Suppressor macrophage (primary cell): ENCODE data around the gene CDH10.

Experiments
- DNase-seq, 4 experiments: peaks; one replicate each; pipeline ENCODE4 v3.0.0-alpha.2; 2020 to 2022

CDH10 gene

DNA sequence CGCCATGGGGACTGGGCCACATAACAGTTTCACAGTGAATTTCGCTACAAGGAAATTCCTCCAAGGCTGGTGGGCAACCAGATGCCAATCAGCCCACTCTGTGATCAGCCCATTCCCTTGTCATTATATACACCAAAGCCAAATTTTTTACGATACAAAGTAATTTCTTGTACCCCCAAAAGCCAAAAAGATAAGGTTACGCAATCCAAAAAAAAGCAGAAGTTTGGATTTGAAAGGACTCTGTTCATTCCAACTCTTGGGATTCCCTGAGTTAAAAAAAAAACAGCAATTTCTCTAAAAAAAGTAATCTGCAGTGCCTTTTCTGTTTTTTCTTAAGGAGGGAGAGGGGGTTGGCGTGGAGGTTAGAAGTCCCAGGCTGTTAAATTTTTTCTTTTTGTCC lies 166.8 kb downstream of the CDH10 start:
- DNase-seq: no peak

DNA sequence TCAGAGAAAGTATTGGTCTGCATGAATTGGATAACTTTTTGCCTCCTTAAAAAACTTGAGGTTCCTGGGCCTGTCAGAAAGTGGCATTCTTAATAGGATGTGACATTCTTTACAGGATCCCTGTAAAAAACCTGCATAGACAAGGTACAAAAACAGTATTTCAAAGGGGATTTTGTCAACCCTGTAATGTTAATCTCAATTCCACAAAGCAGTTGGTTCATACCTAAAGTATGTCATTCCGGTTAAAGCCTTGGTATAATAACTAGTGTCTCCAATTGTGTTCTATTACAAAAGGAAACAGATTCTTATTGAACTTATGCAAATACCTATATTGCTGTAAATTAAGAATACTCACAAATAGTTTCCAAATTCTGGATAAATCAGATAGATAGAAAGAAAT lies 169.7 kb downstream of the CDH10 start:
- no peak for DNase-seq

DNA sequence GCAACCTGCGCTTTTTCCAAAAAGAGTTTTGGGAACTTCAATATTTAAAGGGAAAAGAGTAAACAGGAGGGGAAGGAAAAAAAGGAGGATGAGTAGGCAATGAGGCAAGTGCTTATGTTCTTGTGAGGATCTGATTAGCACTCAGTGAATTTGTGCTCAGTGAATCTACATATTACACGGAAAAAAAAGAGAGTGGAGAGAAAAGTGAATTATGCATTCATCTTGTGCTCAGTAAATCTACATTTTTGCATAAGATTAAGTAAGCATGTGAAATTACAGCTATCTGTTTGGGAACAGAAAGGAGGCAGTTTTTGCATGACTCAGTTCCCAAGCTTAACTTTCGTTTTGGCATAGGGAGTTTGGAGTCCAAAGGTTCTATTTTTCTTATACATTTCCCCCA lies 170.1 kb downstream of the CDH10 start:
- DNase-seq: no peak

DNA sequence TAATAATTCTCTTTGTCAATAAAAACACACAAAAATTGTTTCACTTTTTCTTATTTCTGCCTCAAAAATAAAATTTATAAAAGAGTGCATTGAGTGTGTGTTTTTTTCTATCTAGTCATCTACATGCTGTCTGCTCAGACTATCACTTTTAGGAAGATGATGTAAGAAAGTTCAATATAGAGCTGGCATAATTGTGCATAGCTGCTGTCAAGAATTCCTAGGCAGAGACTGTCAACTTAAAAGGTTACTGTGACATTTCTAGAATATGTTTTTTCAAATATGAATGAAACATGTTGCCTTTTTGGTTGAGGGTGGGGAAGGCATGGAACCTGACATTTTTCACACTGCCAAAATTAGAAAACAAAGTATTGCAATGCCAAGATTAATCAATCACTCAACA lies 172.3 kb downstream of the CDH10 start:
- no peak for DNase-seq

DNA sequence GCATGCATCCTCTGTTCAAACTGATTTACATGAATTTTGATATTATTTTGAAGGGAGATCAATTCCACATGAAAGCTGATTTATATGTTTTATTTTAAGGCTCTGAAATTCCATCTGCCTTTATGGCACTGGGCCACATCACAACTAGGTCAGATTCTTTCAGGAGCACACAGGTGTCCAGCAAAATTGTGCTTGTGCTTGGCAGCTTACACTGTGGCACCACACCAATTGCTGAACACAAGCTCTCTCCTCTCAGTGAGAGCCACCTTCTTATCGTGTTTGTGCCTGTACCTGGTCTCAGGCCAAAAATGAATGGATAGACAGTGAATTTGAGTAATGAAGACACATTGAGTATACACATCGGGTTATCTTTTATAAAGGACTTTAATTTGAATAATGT lies 200.4 kb downstream of the CDH10 start:
- DNase-seq: no peak

DNA sequence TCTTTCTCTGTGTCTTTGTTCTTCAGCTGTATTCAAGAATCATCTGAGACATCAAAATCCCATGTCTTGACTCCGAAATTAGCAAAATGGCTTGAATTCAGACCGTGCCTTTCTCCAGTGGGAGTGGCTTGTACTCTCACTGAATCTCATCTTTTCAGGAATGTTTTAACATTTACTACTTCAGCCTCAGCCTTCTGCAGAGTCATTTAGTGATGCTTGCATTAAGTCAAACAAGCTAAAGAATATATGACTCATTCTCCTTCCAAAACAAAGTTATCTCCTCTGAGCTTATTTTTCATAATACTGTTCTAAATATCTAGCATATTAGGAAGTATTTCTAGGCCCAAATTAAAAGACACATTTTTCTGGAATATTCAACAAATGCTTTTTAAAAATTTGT lies 205.3 kb downstream of the CDH10 start:
- DNase-seq: no peak
